Endothelial cell of umbilical vein (primary cell): ENCODE measurements around the gene NRDE2. TPM values are rescaled to one million over a fixed set of nuclear protein-coding genes. Genes with fewer than 3 reads are reported as not detected.

Source experiments
- BruUV-seq: library from RNA; stranded (reverse); fragments of 400-500 nt; replicated peaks from 2 replicates; lab custom pipeline; 2021; lab: Mats Ljungman, UMichigan
- CTCF ChIA-PET: fragments of 300-600, 350-600 bp; sonication (Branson Sonifier 250); formaldehyde crosslinking; loops from one replicate; lab custom pipeline; 2021; ENCODE audit warnings: antibody characterized with exemption, inconsistent platforms; lab: Charles Lee
- POLR2A ChIA-PET: fragments of 300-600, 350-600 bp; sonication (Branson Sonifier 250); formaldehyde crosslinking; loops from one replicate; lab custom pipeline; 2021; ENCODE audit warnings: antibody characterized with exemption, inconsistent platforms; lab: Charles Lee
- DNase-seq: peaks from one replicate; pipeline ENCODE4 v3.0.0-alpha.2; 2011; ENCODE audit warnings: low read depth, low spot score
- FAIRE-seq: peaks from 2 replicates; lab custom pipeline; 2011; peaks lifted over from hg19 to GRCh38; lab: Jason Lieb, UNC
- H2AFZ ChIP-seq: 2 replicates; pipeline ENCODE4 v1.6.0; 2012; ENCODE audit warnings: low read depth, low read length, control low read depth, inconsistent platforms
- H3K27ac ChIP-seq: 2 replicates; pipeline ENCODE4 v1.5.1; 2011; ENCODE audit warnings: low read depth, mild to moderate bottlenecking, control low read depth, low read length, moderate library complexity; ENCODE audit not compliant: insufficient read depth
- H3K27me3 ChIP-seq, 2 experiments: 2 replicates each; pipeline versions ENCODE4 v1.6.0 to v1.6.1; 2011; ENCODE audit warnings: low read length in 2 of 2, mixed read lengths in 1 of 2; ENCODE audit not compliant: control insufficient read depth in 2 of 2, insufficient read depth in 2 of 2
- H3K36me3 ChIP-seq, 2 experiments: 2 replicates in 1 of 2; 3 replicates in 1 of 2; pipeline ENCODE4 v1.5.1; 2011; ENCODE audit warnings: low read length in 2 of 2, mild to moderate bottlenecking in 1 of 2, moderate library complexity in 1 of 2; ENCODE audit not compliant: control insufficient read depth in 2 of 2, insufficient read depth in 2 of 2; ENCODE audit errors: extremely low read depth in 1 of 2
- H3K4me1 ChIP-seq: 3 replicates; pipeline ENCODE4 v1.5.1; 2011; ENCODE audit warnings: mild to moderate bottlenecking, low read length; ENCODE audit not compliant: control insufficient read depth, insufficient read depth; ENCODE audit errors: extremely low read depth
- H3K4me2 ChIP-seq: 2 replicates; pipeline ENCODE4 v1.6.1; 2011; ENCODE audit warnings: low read length, control low read depth, mixed read lengths; ENCODE audit not compliant: insufficient read depth
- H3K4me3 ChIP-seq, 3 experiments: fragments of 200-600 bp in 1 of 3; sonication (generic), shearing (Covaris generic) in 1 of 3; replicated peaks in 1 of 3; 2 replicates each; pipeline ENCODE4 v1.5.1; 2011 to 2016; ENCODE audit warnings: control low read depth in 3 of 3, low read length in 3 of 3, mild to moderate bottlenecking in 2 of 3, inconsistent platforms in 1 of 3, low read depth in 1 of 3, moderate library complexity in 1 of 3; ENCODE audit not compliant: insufficient read depth in 1 of 3
- H3K79me2 ChIP-seq: 2 replicates; pipeline ENCODE4 v1.6.0; 2012; ENCODE audit warnings: low read length, inconsistent platforms; ENCODE audit not compliant: control insufficient read depth, insufficient read depth
- H3K9ac ChIP-seq: replicated peaks from 2 replicates; pipeline ENCODE3; 2011; ENCODE audit warnings: low read length, control low read depth; ENCODE audit not compliant: insufficient read depth; ENCODE audit errors: extremely low read depth
- H3K9me1 ChIP-seq: replicated peaks from 3 replicates; pipeline ENCODE4 v1.6.0; 2011; ENCODE audit warnings: mild to moderate bottlenecking, low read length; ENCODE audit not compliant: control insufficient read depth, insufficient read depth; ENCODE audit errors: extremely low read depth
- H3K9me3 ChIP-seq: replicated peaks from 2 replicates; pipeline ENCODE4 v1.5.1; 2012; ENCODE audit warnings: low read length, inconsistent platforms; ENCODE audit not compliant: control insufficient read depth, insufficient read depth
- H4K20me1 ChIP-seq: replicated peaks from 2 replicates; pipeline ENCODE3; 2011; ENCODE audit warnings: mild to moderate bottlenecking, low read length; ENCODE audit not compliant: control insufficient read depth, insufficient read depth; ENCODE audit errors: extremely low read depth
- CTCF ChIP-seq, 2 donors: IDR thresholded peaks; 1 replicate in 1 of 2; 2 replicates in 1 of 2; pipeline ENCODE4 v1.5.1; 2011; ENCODE audit warnings: low read length in 2 of 2, mild to moderate bottlenecking in 2 of 2, moderate library complexity in 2 of 2, control low read depth in 1 of 2, inconsistent platforms in 1 of 2, low read depth in 1 of 2; ENCODE audit not compliant: insufficient read depth in 1 of 2; ENCODE audit errors: extremely low read depth in 1 of 2
- EZH2 ChIP-seq: IDR thresholded peaks from 2 replicates; pipeline ENCODE4 v1.6.1; 2012; ENCODE audit warnings: borderline replicate concordance, low read depth, mild to moderate bottlenecking, moderate library complexity, low read length, inconsistent platforms; ENCODE audit not compliant: severe bottlenecking
- FOS ChIP-seq: IDR thresholded peaks from 2 replicates; pipeline ENCODE4 v1.6.1; 2011; ENCODE audit warnings: mild to moderate bottlenecking, low read length, moderate library complexity, borderline replicate concordance; ENCODE audit not compliant: insufficient read depth
- JUN ChIP-seq: IDR thresholded peaks from 2 replicates; pipeline ENCODE4 v1.6.1; 2011; ENCODE audit warnings: borderline replicate concordance, low read depth; ENCODE audit not compliant: insufficient read length, insufficient read depth
- MAX ChIP-seq: IDR thresholded peaks from 2 replicates; pipeline ENCODE4 v1.6.1; 2011; ENCODE audit not compliant: insufficient read depth, insufficient read length
- MYC ChIP-seq: IDR thresholded peaks from one replicate; pipeline ENCODE4 v1.6.1; 2011; ENCODE audit warnings: mild to moderate bottlenecking, low read depth, low read length
- POLR2AphosphoS5 ChIP-seq: IDR thresholded peaks from 2 replicates; pipeline ENCODE4 v1.6.1; 2012; ENCODE audit warnings: low read depth, mild to moderate bottlenecking, control low read depth, low read length, moderate library complexity; ENCODE audit not compliant: insufficient read depth
- dilution Hi-C: fragments of 300-500 bp; cut with MboI; formaldehyde crosslinking; loops from one replicate; pipeline ENCODE4 v1.15.0; 2019; ENCODE audit warnings: low sequenced_read_pairs; ENCODE audit not compliant: extremely low pct_ligation_motif_present
- intact Hi-C: fragments of 100-400 bp; cut with micrococcal nuclease; formaldehyde crosslinking; loops from one replicate; pipeline ENCODE4 v1.10.0; 2022
- polyA plus RNA-seq, 4 experiments: library from polyadenylated mRNA; depleted of rRNA in 3 of 4; stranded (reverse) in 3 of 4; unstranded in 1 of 4; fragments of >200 nt; gene quantifications; 2 replicates each; pipeline versions ENCODE4 v1.2.1 to v1.2.3, GENCODE V29; 2011 to 2012; ENCODE audit warnings: missing spikeins in 1 of 4
- total RNA-seq: library from RNA; stranded (reverse); gene quantifications from 2 replicates; pipeline ENCODE4 v1.2.3, GENCODE V29; 2021

NRDE2 gene
- total and polyA plus RNA-seq, 2 donors (not counting 3 experiments of a cell fraction or from before 2014, with no cell fraction given), result 8.5 to 22.1 TPM

- intact Hi-C loops, result no loop called here
- no peak for FAIRE-seq
- TF ChIP-seq JUN (no peak), FOS (no peak), MAX (no peak), CTCF (IDR thresholded peaks at IDR 0.05; ENCODE audit: extremely low read depth in 1 of 2, insufficient read depth in 1 of 2, low read depth in 1 of 2, low read length in 2 of 2) (no peak), POLR2AphosphoS5 (no peak), MYC (no peak), EZH2 (no peak)
These were observed 26.6 kb upstream of the NRDE2 start for GRCh38 chr14:90358359-90358758.

More at GRCh38 chr14:90358359-90358758, 26.6 kb upstream of the NRDE2 start:
- no TSS peak for BruUV-seq
- ChIA-PET POLR2A (no interaction called here), CTCF (interaction anchor here (1.0 to 1.2 kb wide), 2 partner anchors 9 to 13 kb away, joined by 3 read pairs; no protein-coding TSS in a partner anchor)
- dilution Hi-C loops, result no loop called here
- Histone ChIP-seq H3K79me2 (no peaks in the 10 kb centered on the region), H2AFZ (no peak overlapping the region), H3K9ac (no peak overlapping the region), H3K9me1 (no peaks in the 10 kb centered on the region), H3K27me3 (peaks cover 7 to 8% of the 10 kb centered on the region in 2 experiments), H3K4me3 (no peak overlapping the region), H3K9me3 (no peaks in the 10 kb centered on the region), H3K36me3 (no peaks in the 10 kb centered on the region), H3K27ac (no peak overlapping the region), H3K4me2 (no peak overlapping the region), H4K20me1 (no peaks in the 10 kb centered on the region), H3K4me1 (no peaks in the 10 kb centered on the region)
- DNase-seq, result no peak
